GM06990 (cell line): ENCODE results near the gene TPSG1.
"Not testable (repeated sequence)": the region's sequence is repeated elsewhere in the genome, so short reads cannot be mapped to it uniquely, and the experiment has no call there.

ENCODE experiments used
- DNase-seq: peaks from one replicate; pipeline ENCODE4 v3.0.0-alpha.2; 2011; ENCODE audit not compliant: insufficient read length; ENCODE audit errors: extremely low read depth
- H3K27me3 ChIP-seq: replicated peaks from 2 replicates; pipeline ENCODE4 v1.6.0; 2011; ENCODE audit warnings: low read length; ENCODE audit not compliant: control insufficient read depth, insufficient read depth
- H3K36me3 ChIP-seq: 2 replicates; pipeline ENCODE4 v1.5.1; 2011; ENCODE audit warnings: low read length; ENCODE audit not compliant: control insufficient read depth, insufficient read depth
- H3K4me3 ChIP-seq: replicated peaks from 2 replicates; pipeline ENCODE4 v1.5.1; 2011; ENCODE audit warnings: low read depth, mild to moderate bottlenecking, control low read depth, low read length
- TF ChIP-seq, protein P1 (sequence below): IDR thresholded peaks from 2 replicates; pipeline ENCODE4 v1.5.1; 2011; ENCODE audit warnings: low read length, control low read depth, mild to moderate bottlenecking, inconsistent platforms; ENCODE audit not compliant: insufficient read depth, poor library complexity, severe bottlenecking

Gene TPSG1

DNA sequence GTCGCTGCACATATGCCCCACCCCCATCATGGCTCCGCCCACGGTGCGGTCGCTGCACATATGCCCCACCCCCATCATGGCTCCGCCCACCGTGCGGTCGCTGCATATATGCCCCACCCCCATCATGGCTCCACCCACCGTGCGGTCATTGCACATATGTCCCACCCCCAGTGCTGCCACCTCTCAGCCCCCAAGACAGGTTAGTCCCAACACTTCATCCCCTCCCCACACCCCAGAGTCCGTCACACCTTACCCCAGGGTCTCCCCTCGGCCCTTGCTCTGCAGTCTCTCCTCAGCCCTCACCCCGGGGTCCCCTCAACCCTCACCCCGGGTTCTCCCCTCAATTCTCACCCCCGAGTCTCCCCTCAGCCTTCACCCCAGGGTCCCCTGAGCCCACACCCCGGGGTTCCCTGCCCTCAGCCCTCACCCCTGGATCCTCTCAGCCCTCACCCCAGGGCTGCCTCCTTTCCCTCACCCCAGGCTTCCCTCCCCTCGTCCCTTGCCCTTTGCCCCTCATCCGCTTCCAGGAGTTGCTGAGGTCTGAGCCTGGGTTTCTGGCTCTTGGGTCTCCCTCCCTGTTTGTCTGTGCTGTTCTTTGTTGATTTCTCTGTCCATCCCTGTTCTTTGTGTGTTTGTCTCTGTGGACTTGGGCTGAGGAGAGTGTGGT, 25.6 kb downstream of the TPSG1 start:
- H3K36me3 ChIP-seq, result no peaks in the 10 kb centered on the region
- DNase-seq, result no peak
- no peaks in the 10 kb centered on the region for H3K27me3 ChIP-seq
- no peak overlapping the region for H3K4me3 ChIP-seq
- TF ChIP-seq, protein P1, sequence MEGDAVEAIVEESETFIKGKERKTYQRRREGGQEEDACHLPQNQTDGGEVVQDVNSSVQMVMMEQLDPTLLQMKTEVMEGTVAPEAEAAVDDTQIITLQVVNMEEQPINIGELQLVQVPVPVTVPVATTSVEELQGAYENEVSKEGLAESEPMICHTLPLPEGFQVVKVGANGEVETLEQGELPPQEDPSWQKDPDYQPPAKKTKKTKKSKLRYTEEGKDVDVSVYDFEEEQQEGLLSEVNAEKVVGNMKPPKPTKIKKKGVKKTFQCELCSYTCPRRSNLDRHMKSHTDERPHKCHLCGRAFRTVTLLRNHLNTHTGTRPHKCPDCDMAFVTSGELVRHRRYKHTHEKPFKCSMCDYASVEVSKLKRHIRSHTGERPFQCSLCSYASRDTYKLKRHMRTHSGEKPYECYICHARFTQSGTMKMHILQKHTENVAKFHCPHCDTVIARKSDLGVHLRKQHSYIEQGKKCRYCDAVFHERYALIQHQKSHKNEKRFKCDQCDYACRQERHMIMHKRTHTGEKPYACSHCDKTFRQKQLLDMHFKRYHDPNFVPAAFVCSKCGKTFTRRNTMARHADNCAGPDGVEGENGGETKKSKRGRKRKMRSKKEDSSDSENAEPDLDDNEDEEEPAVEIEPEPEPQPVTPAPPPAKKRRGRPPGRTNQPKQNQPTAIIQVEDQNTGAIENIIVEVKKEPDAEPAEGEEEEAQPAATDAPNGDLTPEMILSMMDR, result no peak

DNA sequence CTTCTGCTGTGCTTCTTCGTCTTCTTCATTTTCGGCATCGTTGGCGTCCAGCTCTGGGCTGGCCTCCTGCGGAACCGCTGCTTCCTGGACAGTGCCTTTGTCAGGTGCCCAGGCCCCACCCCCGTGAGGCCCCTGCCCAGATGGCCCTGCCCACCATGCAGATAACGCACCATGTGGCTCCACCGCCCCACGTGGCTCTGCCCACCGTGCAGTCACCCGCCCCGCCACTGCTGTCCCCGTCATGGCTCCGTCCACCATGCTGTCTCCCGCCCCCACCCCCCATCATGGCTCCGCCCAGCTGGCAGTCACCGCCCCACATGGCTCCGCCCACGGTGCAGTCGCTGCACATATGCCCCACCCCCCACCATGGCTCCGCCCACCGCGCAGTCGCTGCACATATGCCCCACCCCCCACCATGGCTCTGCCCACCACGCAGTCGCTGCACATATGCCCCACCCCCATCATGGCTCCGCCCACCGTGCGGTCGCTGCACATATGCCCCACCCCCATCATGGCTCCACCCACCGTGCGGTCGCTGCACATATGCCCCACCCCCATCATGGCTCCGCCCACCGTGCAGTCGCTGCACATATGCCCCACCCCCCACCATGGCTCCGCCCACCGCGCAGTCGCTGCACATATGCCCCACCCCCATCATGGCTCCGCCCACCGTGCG, 26.3 kb downstream of the TPSG1 start:
- H3K4me3 ChIP-seq, H3K36me3 ChIP-seq, DNase-seq, H3K27me3 ChIP-seq: not testable (repeated sequence)

DNA sequence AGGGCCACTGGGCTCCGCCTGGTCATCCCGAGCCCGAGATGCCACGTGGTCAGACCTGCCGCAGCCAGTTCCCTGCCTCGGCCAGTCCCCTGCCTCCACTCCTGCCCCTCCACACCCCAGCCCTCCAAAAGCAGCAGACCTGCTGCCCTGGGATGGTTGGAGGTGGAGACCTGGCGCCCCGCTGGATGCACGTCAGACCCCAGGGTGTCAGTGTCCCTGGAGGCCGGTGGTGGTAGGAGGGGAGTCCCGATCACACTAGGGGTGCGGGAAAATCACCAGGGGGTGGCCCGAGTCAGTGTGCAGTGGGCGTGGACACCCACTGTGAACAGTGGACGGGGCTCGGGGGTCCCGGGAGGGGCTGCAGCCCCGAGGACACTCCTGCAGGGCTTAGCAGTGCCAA, 26.9 kb downstream of the TPSG1 start:
- no peaks in the 10 kb centered on the region for H3K36me3 ChIP-seq
- no peak for DNase-seq
- TF ChIP-seq, protein P1, result no peak
- H3K27me3 ChIP-seq, result no peaks in the 10 kb centered on the region; the same call in 1 of the 2 replicates
- H3K4me3 ChIP-seq, result no peak overlapping the region

GRCh38 chr16:1197237-1197866, 27.7 kb downstream of the TPSG1 start:
- Histone ChIP-seq H3K27me3 (no peaks in the 10 kb centered on the region; the same call in 1 of the 2 replicates), H3K36me3 (no peaks in the 10 kb centered on the region), H3K4me3 (no peak overlapping the region)
- DNase-seq, result no peak
- TF ChIP-seq, protein P1, result no peak

DNA sequence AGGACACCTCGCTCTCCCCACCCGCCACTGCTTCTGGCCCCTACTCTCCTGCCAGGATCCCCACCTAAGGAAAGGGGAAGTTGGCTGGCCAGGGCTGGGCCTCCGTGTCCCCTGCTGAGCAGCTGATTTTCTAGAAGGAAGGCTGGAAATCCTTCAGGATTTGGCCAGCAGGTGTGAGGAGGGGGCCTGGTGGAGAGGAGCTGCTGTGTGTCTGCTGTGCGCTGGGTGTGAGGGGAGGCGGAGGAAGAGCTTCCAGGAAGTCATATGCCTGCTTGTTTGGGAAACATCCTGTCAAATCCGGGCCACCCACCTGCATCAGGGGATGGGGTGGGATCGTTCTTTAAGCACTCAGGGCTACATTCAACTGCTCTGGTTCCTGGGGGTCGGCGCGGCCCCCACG, 28.6 kb downstream of the TPSG1 start:
- Histone ChIP-seq H3K4me3 (no peak overlapping the region), H3K36me3 (no peaks in the 10 kb centered on the region), H3K27me3 (no peaks in the 10 kb centered on the region; the same call in 1 of the 2 replicates)
- DNase-seq, result no peak
- TF ChIP-seq, protein P1, result no peak

DNA sequence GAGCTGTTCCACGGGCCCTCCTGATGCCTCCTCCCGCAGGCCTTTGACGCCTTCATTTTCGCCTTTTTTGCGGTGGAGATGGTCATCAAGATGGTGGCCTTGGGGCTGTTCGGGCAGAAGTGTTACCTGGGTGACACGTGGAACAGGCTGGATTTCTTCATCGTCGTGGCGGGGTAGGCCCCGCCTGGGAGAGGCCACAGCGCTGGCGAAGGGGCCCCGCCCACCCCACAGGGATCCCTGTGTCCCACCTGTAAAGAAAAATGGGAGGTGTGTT, 29.7 kb downstream of the TPSG1 start:
- Histone ChIP-seq H3K36me3 (no peaks in the 10 kb centered on the region), H3K4me3 (no peak overlapping the region), H3K27me3 (no peaks in the 10 kb centered on the region; the same call in 1 of the 2 replicates)
- TF ChIP-seq, protein P1, result no peak
- no peak for DNase-seq
